CD4-positive, alpha-beta T cell (primary cell): ENCODE measurements around the gene WDFY2. TPM values are rescaled to one million over a fixed set of nuclear protein-coding genes. Genes with fewer than 3 reads are reported as not detected.

Experiments
- ATAC-seq: fragments of 200-7000 bp; cut with Tn5 transposase; one replicate; pipeline ENCODE4 v1.10.0; 2022; ENCODE audit warnings: mild to moderate bottlenecking; ENCODE audit not compliant: poor library complexity
- CTCF ChIA-PET: fragments of 350-600 bp; sonication (Branson Sonifier 250); formaldehyde crosslinking; loops from one replicate; lab custom pipeline; 2021; ENCODE audit warnings: antibody characterized with exemption, inconsistent platforms; lab: Charles Lee
- POLR2A ChIA-PET: fragments of 350-600 bp; sonication (Branson Sonifier 250); formaldehyde crosslinking; loops from one replicate; lab custom pipeline; 2021; ENCODE audit warnings: antibody characterized with exemption, inconsistent platforms; lab: Charles Lee
- DNase-seq, 14 experiments: peaks; one replicate each; pipeline ENCODE4 v3.0.0-alpha.2; 2013 to 2020; ENCODE audit warnings: mixed read lengths in 2 of 14
- H3K27ac ChIP-seq, 2 donors: one replicate each; pipeline versions ENCODE4 v1.5.1 to v1.7.0; 2013; ENCODE audit warnings: low read length in 2 of 2, low read depth in 1 of 2, mild to moderate bottlenecking in 1 of 2
- H3K27me3 ChIP-seq, 2 experiments: 1 replicate in 1 of 2; 2 replicates in 1 of 2; pipeline versions ENCODE4 v1.6.1 to v1.7.0; 2013; ENCODE audit warnings: low read length in 2 of 2, control low read depth in 1 of 2, mild to moderate bottlenecking in 1 of 2, moderate library complexity in 1 of 2; ENCODE audit not compliant: insufficient read depth in 2 of 2, control insufficient read depth in 1 of 2
- H3K36me3 ChIP-seq: one replicate; pipeline ENCODE4 v1.6.1; 2013; ENCODE audit warnings: low read length, control low read depth; ENCODE audit not compliant: insufficient read depth
- H3K4me1 ChIP-seq: one replicate; pipeline ENCODE4 v1.6.1; 2013; ENCODE audit warnings: low read length, control low read depth; ENCODE audit not compliant: insufficient read depth
- H3K4me3 ChIP-seq: one replicate; pipeline ENCODE4 v1.5.1; 2013; ENCODE audit warnings: mild to moderate bottlenecking, low read length, moderate library complexity
- H3K9me3 ChIP-seq, 2 experiments: 1 replicate in 1 of 2; 2 replicates in 1 of 2; pipeline versions ENCODE4 v1.6.1 to v1.7.0; 2013; ENCODE audit warnings: low read length in 2 of 2, mild to moderate bottlenecking in 2 of 2, control low read depth in 1 of 2, moderate library complexity in 1 of 2; ENCODE audit not compliant: control insufficient read depth in 1 of 2, insufficient read depth in 1 of 2
- H3K27ac Mint-ChIP-seq: one replicate; pipeline ENCODE4 v1.8.0; 2020; ENCODE audit warnings: mixed read lengths
- H3K27me3 Mint-ChIP-seq: one replicate; pipeline ENCODE4 v1.8.0; 2021; ENCODE audit warnings: mixed read lengths
- H3K36me3 Mint-ChIP-seq: one replicate; pipeline ENCODE4 v1.8.0; 2021; ENCODE audit warnings: low read depth, mixed read lengths
- H3K4me1 Mint-ChIP-seq: one replicate; pipeline ENCODE4 v1.8.0; 2021; ENCODE audit warnings: low read depth, mixed read lengths
- H3K4me3 Mint-ChIP-seq: one replicate; pipeline ENCODE4 v1.8.0; 2020; ENCODE audit warnings: mild to moderate bottlenecking, mixed read lengths
- H3K9me3 Mint-ChIP-seq: one replicate; pipeline ENCODE4 v1.8.0; 2020; ENCODE audit warnings: mixed read lengths
- intact Hi-C, 2 experiments: fragments of 100-400 bp; cut with DNase I in 1 of 2; cut with micrococcal nuclease in 1 of 2; formaldehyde crosslinking; loops; one replicate each; pipeline versions ENCODE4 v1.15.1 to v1.9.0; 2023 to 2025; cut with DNase I, micrococcal nuclease
- polyA plus RNA-seq, 2 donors: library from polyadenylated mRNA; unstranded; fragments of 120-200 nt; gene quantifications; one replicate each; pipeline ENCODE4 v1.2.1, GENCODE V29; 2013
- total RNA-seq, 174 experiments: library from RNA in 2 of 174; stranded (reverse) in 2 of 174; gene quantifications; one replicate each; pipeline ENCODE4 v1.2.3 and lab custom pipeline; 2021 to 2026
- TF ChIP-seq, protein P1 (sequence below): fragments of 200-600 bp; IDR thresholded peaks from one replicate; pipeline ENCODE4 v1.8.0; 2022; ENCODE audit warnings: antibody characterized with exemption, mild to moderate bottlenecking

Gene WDFY2, protein sequence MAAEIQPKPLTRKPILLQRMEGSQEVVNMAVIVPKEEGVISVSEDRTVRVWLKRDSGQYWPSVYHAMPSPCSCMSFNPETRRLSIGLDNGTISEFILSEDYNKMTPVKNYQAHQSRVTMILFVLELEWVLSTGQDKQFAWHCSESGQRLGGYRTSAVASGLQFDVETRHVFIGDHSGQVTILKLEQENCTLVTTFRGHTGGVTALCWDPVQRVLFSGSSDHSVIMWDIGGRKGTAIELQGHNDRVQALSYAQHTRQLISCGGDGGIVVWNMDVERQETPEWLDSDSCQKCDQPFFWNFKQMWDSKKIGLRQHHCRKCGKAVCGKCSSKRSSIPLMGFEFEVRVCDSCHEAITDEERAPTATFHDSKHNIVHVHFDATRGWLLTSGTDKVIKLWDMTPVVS
- total RNA-seq (10 to 100 TPM; 21.4 to 21.9 TPM), total RNA-seq (lab: John Stamatoyannopoulos, UW) (9.1 to 110 (median 49.7) reads per million in 172 experiments)
- polyA plus RNA-seq (2013, experiment 1 of 2) = 13.2 TPM
- polyA plus RNA-seq (2013, experiment 2 of 2) = 14.5 TPM

DNA sequence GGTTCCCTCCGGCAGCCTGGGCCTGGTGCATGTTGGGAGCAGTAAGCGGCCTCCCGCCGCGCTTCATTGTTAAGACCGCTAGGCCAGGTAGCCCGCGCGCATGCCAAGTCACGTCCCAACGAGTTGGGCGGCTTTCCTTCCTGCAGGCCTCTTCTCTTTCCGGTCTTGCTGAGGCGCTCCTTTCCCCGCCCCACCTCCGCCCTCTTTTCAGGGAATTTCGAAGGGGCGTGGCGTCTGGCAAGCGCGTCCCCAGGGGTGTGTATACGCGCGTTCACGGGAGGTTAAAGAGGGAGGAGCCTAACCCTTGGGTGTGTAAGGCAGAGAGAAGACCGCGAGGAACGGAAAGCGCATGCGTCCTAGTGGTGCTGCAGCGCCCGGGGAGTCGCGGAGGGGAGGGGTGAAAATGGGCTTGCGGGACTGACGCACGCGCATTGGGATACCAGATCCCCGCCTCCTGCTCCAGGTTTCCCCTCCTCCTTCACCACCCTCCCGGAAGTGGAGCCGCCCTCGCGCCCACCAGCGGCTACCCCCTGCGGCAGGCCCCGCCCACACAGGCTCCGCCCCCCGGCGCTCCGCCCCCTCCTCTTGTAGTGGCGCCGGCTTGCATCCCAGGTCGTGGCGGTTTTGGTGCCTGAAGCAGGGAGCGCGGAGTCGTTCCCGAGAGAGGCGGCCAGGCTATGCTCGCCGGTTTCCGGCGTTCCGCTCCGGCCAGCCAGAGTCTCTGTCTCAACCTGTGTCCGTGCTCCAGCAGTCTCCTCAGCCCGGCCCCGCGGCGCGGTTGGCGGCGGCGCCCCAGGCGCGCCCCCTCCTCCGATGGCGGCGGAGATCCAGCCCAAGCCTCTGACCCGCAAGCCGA, at the start of gene WDFY2:
Gene WDFY2 (plus strand): TSS at position 588 of the 856 bp plus-strand sequence. CDS start 226 bp downstream, at position 814.
- peak; percentile 98 to 100 (median 99) for DNase-seq
- H3K27me3 Mint-ChIP-seq = no peaks in the 10 kb centered on the region
- peak within 1 kb of the TSS; percentile 88 to 90 for H3K27ac ChIP-seq
- CTCF ChIA-PET = interaction anchor here (1.2 kb wide), 2 partner anchors 31 to 232 kb away, joined by 3 read pairs; no protein-coding TSS in a partner anchor
- no peaks in the 10 kb centered on the region for H3K9me3 Mint-ChIP-seq
- H3K4me3 ChIP-seq = peak within 1 kb of the TSS; percentile 67
- no peaks in the 10 kb centered on the region for H3K9me3 ChIP-seq
- peak within 1 kb of the TSS; percentile 97 for H3K4me3 Mint-ChIP-seq
- H3K36me3 Mint-ChIP-seq = peaks cover 10% of the 10 kb centered on the region
- no peaks in the 10 kb centered on the region for H3K27me3 ChIP-seq
- H3K4me1 Mint-ChIP-seq = peaks cover 41% of the 10 kb centered on the region
- peak; percentile 82 for ATAC-seq
- intact Hi-C loops = loop anchor here (1.0 to 10.0 kb wide), 13 partner anchors 30 to 1792 kb away; partner anchors contain the start of genes ALG11 (in 2 of the 2), ATP7B (in 2 of the 2), INTS6 (in 2 of the 2) and DHRS12 (in 1 of the 2)
- POLR2A ChIA-PET = interaction anchor here (1.0 to 7.0 kb wide), 7 partner anchors 30 to 218 kb away, joined by 4 to 216 read pairs (median 7); partner anchors contain the start of genes DHRS12 and INTS6
- H3K27ac Mint-ChIP-seq = peak within 1 kb of the TSS; percentile 96
- H3K4me1 ChIP-seq = peaks cover 15% of the 10 kb centered on the region
- H3K36me3 ChIP-seq = no peaks in the 10 kb centered on the region
- TF ChIP-seq, protein P1, sequence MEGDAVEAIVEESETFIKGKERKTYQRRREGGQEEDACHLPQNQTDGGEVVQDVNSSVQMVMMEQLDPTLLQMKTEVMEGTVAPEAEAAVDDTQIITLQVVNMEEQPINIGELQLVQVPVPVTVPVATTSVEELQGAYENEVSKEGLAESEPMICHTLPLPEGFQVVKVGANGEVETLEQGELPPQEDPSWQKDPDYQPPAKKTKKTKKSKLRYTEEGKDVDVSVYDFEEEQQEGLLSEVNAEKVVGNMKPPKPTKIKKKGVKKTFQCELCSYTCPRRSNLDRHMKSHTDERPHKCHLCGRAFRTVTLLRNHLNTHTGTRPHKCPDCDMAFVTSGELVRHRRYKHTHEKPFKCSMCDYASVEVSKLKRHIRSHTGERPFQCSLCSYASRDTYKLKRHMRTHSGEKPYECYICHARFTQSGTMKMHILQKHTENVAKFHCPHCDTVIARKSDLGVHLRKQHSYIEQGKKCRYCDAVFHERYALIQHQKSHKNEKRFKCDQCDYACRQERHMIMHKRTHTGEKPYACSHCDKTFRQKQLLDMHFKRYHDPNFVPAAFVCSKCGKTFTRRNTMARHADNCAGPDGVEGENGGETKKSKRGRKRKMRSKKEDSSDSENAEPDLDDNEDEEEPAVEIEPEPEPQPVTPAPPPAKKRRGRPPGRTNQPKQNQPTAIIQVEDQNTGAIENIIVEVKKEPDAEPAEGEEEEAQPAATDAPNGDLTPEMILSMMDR = no peak

- Mint-ChIP-seq H3K4me1 (peaks cover 16% of the 10 kb centered on the region), H3K36me3 (no peaks in the 10 kb centered on the region), H3K27ac (no peak overlapping the region), H3K27me3 (no peaks in the 10 kb centered on the region), H3K4me3 (no peak overlapping the region), H3K9me3 (no peaks in the 10 kb centered on the region)
- ATAC-seq (no peak), DNase-seq (no peak)
- ChIA-PET POLR2A (no interaction called here), CTCF (no interaction called here)
- Histone ChIP-seq H3K9me3 (no peaks in the 10 kb centered on the region), H3K4me1 (peaks cover 9% of the 10 kb centered on the region), H3K4me3 (no peak overlapping the region), H3K27me3 (no peaks in the 10 kb centered on the region), H3K36me3 (no peaks in the 10 kb centered on the region), H3K27ac (no peak overlapping the region)
- intact Hi-C loops = no loop called here
- TF ChIP-seq, protein P1 = no peak
Measured at GRCh38 chr13:51538591-51539179, 45.6 kb upstream of the WDFY2 start.

DNA sequence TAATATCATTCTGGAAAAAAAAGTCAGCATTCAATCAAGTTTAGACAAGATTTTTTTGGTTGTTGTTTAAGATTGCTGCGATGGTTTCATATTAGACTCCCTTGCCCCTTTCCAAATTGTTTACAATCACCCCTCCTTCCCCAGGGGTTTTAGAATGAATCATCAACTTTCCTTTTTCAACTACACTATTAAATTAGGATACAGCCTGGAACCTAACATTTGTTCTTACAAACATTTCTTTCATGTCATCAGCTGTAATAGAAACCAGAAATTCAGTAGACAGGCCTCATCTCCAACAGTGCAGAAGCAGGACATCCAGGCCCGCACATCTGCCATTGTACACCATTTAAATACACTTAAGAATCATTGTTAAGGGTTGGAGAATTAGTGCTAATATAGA, 44.4 kb upstream of the WDFY2 start:
- ATAC-seq (no peak), DNase-seq (no peak)
- ChIA-PET CTCF (interaction anchor here (0.9 to 1.1 kb wide), 2 partner anchors 11 to 258 kb away, joined by 3 to 4 read pairs; no protein-coding TSS in a partner anchor), POLR2A (no interaction called here)
- H3K9me3 Mint-ChIP-seq = no peaks in the 10 kb centered on the region
- Histone ChIP-seq H3K27ac (no peak overlapping the region), H3K36me3 (no peaks in the 10 kb centered on the region), H3K4me3 (no peak overlapping the region), H3K4me1 (no peaks in the 10 kb centered on the region), H3K9me3 (no peaks in the 10 kb centered on the region), H3K27me3 (no peaks in the 10 kb centered on the region)
- TF ChIP-seq, protein P1 = no peak
- H3K4me1 Mint-ChIP-seq = peaks cover 4% of the 10 kb centered on the region
- H3K36me3 Mint-ChIP-seq = no peaks in the 10 kb centered on the region
- H3K27me3 Mint-ChIP-seq = no peaks in the 10 kb centered on the region
- H3K27ac Mint-ChIP-seq = no peak overlapping the region
- intact Hi-C loops = no loop called here
- H3K4me3 Mint-ChIP-seq = no peak overlapping the region
